Uterus (tissue), 4 donors: ENCODE measurements around the gene RRAD. TPM values are rescaled to one million over a fixed set of nuclear protein-coding genes. Genes with fewer than 3 reads are reported as not detected.

ENCODE experiments used
- DNase-seq, 2 donors: peaks; one replicate each; pipeline ENCODE4 v3.0.0-alpha.2; 2019 to 2020
- H3K27ac ChIP-seq, 2 donors: fragments of 200-600 bp; sonication (generic); 1 replicate in 1 of 2; 2 replicates in 1 of 2; pipeline ENCODE4 v1.5.1; 2016 to 2018
- H3K27me3 ChIP-seq, 2 donors: fragments of 200-600 bp; sonication (generic); one replicate each; pipeline ENCODE4 v1.5.1; 2018 to 2019; ENCODE audit warnings: control low read depth in 1 of 2
- H3K36me3 ChIP-seq, 2 donors: fragments of 200-600 bp; sonication (generic); one replicate each; pipeline ENCODE4 v1.5.1; 2019; ENCODE audit warnings: control low read depth in 1 of 2
- H3K4me1 ChIP-seq, 2 donors: fragments of 200-600 bp; sonication (generic); one replicate each; pipeline ENCODE4 v1.5.1; 2018 to 2019; ENCODE audit warnings: control low read depth in 1 of 2
- H3K4me3 ChIP-seq, 2 donors: fragments of 200-600 bp; sonication (generic); 1 replicate in 1 of 2; 2 replicates in 1 of 2; pipeline ENCODE4 v1.5.1; 2018 to 2019; ENCODE audit warnings: mild to moderate bottlenecking in 1 of 2
- H3K9me3 ChIP-seq, 2 donors: fragments of 200-600 bp; sonication (generic); one replicate each; pipeline ENCODE4 v1.5.1; 2019; ENCODE audit warnings: control low read depth in 1 of 2
- POLR2A ChIP-seq, 2 donors: fragments of 450-650 bp; IDR thresholded peaks; one replicate each; pipeline ENCODE4 v1.6.1; 2016; ENCODE audit warnings: antibody characterized with exemption in 2 of 2, mild to moderate bottlenecking in 1 of 2, moderate library complexity in 1 of 2
- intact Hi-C: fragments of 100-400 bp; cut with DNase I; formaldehyde crosslinking; loops from one replicate; pipeline ENCODE4 v1.15.1; 2023; ENCODE audit warnings: low total_unique reads
- total RNA-seq, 4 donors: library from RNA; depleted of rRNA in 3 of 4; stranded (reverse); fragments of >200 nt in 3 of 4; gene quantifications; one replicate each; pipeline versions ENCODE4 v1.1.0 to v1.2.4, GENCODE V29; 2014 to 2023
- TF ChIP-seq, protein P1 (sequence below), 4 experiments: fragments of 200-600 bp in 2 of 4; fragments of 450-650 bp in 2 of 4; sonication (generic) in 2 of 4; IDR thresholded peaks; one replicate each; pipeline ENCODE4 v1.5.1; 2016 to 2019; ENCODE audit warnings: antibody characterized with exemption in 4 of 4, mild to moderate bottlenecking in 2 of 4, moderate library complexity in 1 of 4
- donor health status: DM: yes; HTN: yes; CAD: no.

Gene RRAD
- total RNA-seq, 4 donors from 2014 or later: 7.5 to 32.8 (median 18.8) TPM

DNA sequence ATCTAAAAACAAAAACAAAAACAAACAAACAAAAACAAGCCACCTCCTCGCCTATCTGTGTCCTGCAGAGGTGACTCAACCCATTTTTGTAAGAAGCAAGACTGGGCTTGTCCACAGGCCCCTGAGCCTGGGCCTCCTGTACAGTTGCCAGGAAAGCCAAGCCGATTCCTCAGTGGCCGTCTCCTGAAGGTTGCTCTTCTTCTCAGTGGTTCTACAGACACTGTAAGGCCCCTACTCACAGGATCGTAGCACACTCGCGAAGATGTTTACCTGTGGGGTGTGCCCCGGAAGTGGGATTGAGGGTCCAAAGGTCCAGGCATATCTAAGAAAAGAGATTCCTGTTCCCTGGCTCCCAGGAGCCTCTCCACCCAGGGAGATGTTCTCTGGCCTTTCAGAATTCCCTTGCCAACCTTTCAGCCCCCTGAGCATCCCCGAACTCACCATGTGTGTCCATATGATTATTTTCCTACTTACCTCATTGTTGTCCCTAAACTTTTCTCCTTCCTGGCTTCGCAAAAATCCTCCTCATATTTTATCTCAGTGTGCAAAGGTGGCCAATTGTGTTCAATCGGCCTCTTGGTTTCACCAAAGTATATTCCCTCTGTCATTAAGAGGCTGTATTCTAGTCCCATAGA lies 28.2 kb upstream of the RRAD start:
- Histone ChIP-seq H3K36me3 (no peaks in the 10 kb centered on the region), H3K4me1 (peaks cover 0 to 6% of the 10 kb centered on the region in 2 donors), H3K27me3 (no peaks in the 10 kb centered on the region), H3K9me3 (no peaks in the 10 kb centered on the region), H3K4me3 (no peak overlapping the region), H3K27ac (no peak overlapping the region)
- no peak for DNase-seq
- intact Hi-C loops: no loop called here
- TF ChIP-seq POLR2A (IDR thresholded peaks at IDR 0.05): no peak
- TF ChIP-seq, protein P1, sequence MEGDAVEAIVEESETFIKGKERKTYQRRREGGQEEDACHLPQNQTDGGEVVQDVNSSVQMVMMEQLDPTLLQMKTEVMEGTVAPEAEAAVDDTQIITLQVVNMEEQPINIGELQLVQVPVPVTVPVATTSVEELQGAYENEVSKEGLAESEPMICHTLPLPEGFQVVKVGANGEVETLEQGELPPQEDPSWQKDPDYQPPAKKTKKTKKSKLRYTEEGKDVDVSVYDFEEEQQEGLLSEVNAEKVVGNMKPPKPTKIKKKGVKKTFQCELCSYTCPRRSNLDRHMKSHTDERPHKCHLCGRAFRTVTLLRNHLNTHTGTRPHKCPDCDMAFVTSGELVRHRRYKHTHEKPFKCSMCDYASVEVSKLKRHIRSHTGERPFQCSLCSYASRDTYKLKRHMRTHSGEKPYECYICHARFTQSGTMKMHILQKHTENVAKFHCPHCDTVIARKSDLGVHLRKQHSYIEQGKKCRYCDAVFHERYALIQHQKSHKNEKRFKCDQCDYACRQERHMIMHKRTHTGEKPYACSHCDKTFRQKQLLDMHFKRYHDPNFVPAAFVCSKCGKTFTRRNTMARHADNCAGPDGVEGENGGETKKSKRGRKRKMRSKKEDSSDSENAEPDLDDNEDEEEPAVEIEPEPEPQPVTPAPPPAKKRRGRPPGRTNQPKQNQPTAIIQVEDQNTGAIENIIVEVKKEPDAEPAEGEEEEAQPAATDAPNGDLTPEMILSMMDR (IDR thresholded peaks at IDR 0.05): no peak

DNA sequence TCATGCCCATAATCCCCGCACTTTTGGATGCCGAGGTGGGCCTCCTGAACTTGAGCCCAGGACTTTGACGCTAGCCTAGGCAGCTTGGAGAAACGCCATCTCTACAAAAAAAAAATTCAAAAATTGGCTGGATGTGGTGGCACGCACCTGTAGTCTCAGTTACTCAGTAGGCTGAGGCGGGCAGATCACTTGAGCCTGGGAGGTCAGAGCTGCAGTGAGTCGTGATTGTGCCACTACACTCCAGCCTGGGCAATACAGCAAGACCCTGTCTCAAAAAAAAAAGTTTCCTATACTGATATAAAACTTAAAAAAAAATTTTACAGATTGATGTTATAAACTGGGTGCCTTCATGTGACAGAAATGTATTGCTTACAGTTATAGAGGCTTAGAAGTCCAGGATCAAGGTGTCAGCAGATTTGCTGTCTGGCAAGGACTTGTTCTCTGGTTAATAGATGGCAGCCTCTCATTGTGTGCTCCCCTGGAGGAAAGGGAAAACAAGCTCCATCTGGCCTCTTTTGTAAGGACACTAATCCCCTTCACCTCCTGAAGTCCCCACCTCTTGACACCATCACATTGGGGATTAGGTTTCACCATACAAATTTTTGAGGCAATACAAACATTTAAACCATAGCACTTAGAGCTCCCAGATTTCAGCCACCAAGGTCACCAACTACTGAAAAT lies 27.2 kb upstream of the RRAD start:
- Histone ChIP-seq H3K27me3 (no peaks in the 10 kb centered on the region), H3K4me3 (no peak overlapping the region), H3K9me3 (no peaks in the 10 kb centered on the region), H3K27ac (no peak overlapping the region), H3K36me3 (no peaks in the 10 kb centered on the region), H3K4me1 (peaks cover 0 to 7% of the 10 kb centered on the region in 2 donors)
- TF ChIP-seq POLR2A (IDR thresholded peaks at IDR 0.05): no peak
- TF ChIP-seq, protein P1 (IDR thresholded peaks at IDR 0.05): no peak
- no peak for DNase-seq
- intact Hi-C loops: no loop called here

DNA sequence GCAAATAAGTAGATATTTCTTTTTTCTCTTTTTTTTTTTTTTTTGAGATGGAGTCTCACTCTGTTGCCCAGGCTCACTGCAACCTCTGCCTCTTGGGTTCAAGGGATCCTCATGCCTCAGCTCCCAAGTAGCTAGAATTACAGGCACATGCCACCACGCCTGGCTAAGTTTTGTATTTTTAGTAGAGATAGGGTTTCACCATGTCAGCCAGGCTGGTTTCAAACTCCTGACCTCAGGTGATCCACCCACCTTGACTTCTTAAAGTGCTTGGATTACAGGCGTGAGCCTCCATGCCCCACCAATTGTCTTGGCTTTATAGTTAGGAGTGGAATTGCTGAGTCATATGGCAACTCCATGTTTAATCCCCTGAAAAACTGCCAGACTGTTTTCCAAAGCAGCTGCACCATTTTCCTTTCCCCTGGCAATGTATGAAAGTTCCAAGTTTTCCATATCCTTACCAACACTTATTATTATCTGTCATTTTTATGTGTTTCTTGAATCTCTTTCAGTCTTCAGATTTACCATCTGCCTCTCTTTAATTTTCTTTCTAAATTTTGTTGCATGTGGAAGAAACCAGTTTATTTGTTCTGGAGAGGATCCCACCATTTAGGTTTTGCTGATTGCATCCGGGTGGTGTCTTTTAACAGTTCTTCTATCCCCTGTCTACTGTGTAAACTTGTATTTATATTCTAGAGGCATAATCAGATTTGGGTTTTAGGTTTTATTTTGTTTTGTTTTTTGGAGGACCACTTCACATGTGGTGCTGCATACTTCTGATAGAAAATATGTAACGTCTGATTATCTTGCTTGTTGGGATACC lies 25.8 kb upstream of the RRAD start:
- intact Hi-C loops: no loop called here
- no peaks in the 10 kb centered on the region for H3K27me3 ChIP-seq
- no peak overlapping the region for H3K4me3 ChIP-seq
- no peaks in the 10 kb centered on the region for H3K9me3 ChIP-seq
- no peak for DNase-seq
- no peak for TF ChIP-seq POLR2A (IDR thresholded peaks at IDR 0.05)
- TF ChIP-seq, protein P1 (IDR thresholded peaks at IDR 0.05): no peak
- H3K27ac ChIP-seq: no peak overlapping the region
- H3K4me1 ChIP-seq: peaks cover 0 to 7% of the 10 kb centered on the region in 2 donors
- no peaks in the 10 kb centered on the region for H3K36me3 ChIP-seq

DNA sequence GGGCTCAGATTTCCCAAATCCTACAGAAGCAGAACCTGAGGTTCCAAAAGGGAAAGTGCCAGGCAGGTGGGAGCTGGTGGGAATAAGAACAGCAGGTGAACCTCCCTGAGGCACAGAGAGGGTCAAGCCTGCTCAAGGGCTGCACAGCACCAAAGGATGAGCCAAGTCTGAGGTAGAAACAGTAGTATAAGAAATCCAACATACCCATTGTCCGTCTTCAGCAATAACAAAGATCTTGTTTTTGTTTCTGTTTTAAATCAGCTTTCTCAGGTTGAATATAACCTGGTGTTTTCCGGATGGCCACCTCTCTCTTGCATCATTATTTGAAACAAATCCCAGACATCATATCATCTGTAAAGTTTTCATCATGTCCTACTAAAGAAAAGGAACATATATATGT lies 25.1 kb upstream of the RRAD start:
- no peaks in the 10 kb centered on the region for H3K27me3 ChIP-seq
- H3K4me3 ChIP-seq: no peak overlapping the region
- no peak overlapping the region for H3K27ac ChIP-seq
- H3K36me3 ChIP-seq: no peaks in the 10 kb centered on the region
- intact Hi-C loops: no loop called here
- DNase-seq: no peak
- TF ChIP-seq, protein P1 (IDR thresholded peaks at IDR 0.05): no peak
- TF ChIP-seq POLR2A (IDR thresholded peaks at IDR 0.05): no peak
- no peaks in the 10 kb centered on the region for H3K9me3 ChIP-seq
- peaks cover 0 to 7% of the 10 kb centered on the region in 2 donors for H3K4me1 ChIP-seq

DNA sequence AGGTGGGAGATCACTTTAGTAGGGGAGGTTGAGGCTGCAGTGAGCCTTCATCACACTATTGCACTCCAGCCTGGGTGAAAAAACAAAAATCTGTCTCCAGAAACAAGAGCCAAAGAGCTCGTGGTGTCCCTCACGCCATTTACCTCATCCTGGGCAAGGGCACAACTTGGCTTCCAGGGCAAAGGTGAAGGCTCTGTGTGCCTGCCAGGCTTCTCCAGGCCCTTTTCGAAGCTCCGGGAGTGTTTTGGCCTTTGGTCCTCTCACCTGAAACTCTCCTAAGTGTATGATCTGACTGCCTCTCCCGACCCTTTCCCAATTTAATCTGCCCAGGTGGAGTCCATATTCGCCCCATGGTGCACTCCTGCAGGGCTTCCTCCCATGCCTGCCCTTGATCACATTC lies 24.1 kb upstream of the RRAD start:
- Histone ChIP-seq H3K36me3 (no peaks in the 10 kb centered on the region), H3K4me3 (no peak overlapping the region), H3K27me3 (no peaks in the 10 kb centered on the region), H3K4me1 (peaks cover 0 to 7% of the 10 kb centered on the region in 2 donors), H3K9me3 (no peaks in the 10 kb centered on the region), H3K27ac (no peak overlapping the region)
- intact Hi-C loops: no loop called here
- no peak for DNase-seq
- TF ChIP-seq, protein P1 (IDR thresholded peaks at IDR 0.05): no peak
- TF ChIP-seq POLR2A (IDR thresholded peaks at IDR 0.05): no peak
